Measurements from ENCODE around the gene SRP68. TPM values are rescaled to one million over a fixed set of nuclear protein-coding genes. Genes with fewer than 3 reads are reported as not detected.

Gene SRP68
- total RNA-seq, 2 experiments from 2014 or later, result 106 to 108 TPM

DNA sequence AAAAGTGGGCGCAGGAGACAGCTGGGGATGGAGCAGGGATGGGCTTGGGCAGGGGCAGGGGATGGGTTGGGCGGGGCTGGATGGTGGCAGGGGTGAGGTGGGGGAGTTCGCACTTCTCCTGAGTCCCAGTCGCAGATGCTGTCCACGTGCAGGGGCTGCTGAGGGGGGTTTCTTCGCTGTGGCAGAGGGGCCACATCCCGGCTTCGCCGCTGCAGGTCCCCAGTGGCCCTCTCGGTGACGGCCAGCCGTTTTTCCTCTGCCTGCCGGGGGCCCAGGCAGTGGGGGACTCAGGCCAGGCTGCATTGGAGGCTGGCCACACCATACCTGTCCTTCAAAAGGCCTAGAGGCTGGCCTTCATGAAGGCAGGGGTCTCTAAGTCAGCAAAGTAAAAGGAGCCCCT is 53.5 kb downstream of the SRP68 start:
- Mint-ChIP-seq H3K9me3 (no peaks in the 10 kb centered on the region), H3K27ac (no peak overlapping the region), H3K36me3 (ENCODE audit: low read depth) (no peaks in the 10 kb centered on the region), H3K4me1 (ENCODE audit: low read depth) (peaks cover 7% of the 10 kb centered on the region), H3K27me3 (no peaks in the 10 kb centered on the region), H3K4me3 (no peak overlapping the region)
- no peak for ATAC-seq (ENCODE audit: poor library complexity)
- Histone ChIP-seq H3K9me3 (ENCODE audit: control insufficient read depth in 1 of 2, insufficient read depth in 1 of 2, low read length in 2 of 2) (no peaks in the 10 kb centered on the region), H3K36me3 (ENCODE audit: insufficient read depth, low read length) (no peaks in the 10 kb centered on the region), H3K27ac (ENCODE audit: low read depth in 1 of 2, low read length in 2 of 2) (no peak overlapping the region), H3K27me3 (ENCODE audit: control insufficient read depth in 1 of 2, insufficient read depth in 2 of 2, low read length in 2 of 2) (no peaks in the 10 kb centered on the region), H3K4me1 (ENCODE audit: insufficient read depth, low read length) (peaks cover 10% of the 10 kb centered on the region), H3K4me3 (ENCODE audit: low read length) (no peak overlapping the region)
- CTCF ChIA-PET, result no interaction called here
- POLR2A ChIA-PET, result interaction anchor here (2.0 kb wide), 1 partner anchor 11 kb away, joined by 12 read pairs; no protein-coding TSS in a partner anchor
- intact Hi-C loops (cut with DNase I, micrococcal nuclease), result no loop called here
- DNase-seq, result no peak
- TF ChIP-seq, protein P1, sequence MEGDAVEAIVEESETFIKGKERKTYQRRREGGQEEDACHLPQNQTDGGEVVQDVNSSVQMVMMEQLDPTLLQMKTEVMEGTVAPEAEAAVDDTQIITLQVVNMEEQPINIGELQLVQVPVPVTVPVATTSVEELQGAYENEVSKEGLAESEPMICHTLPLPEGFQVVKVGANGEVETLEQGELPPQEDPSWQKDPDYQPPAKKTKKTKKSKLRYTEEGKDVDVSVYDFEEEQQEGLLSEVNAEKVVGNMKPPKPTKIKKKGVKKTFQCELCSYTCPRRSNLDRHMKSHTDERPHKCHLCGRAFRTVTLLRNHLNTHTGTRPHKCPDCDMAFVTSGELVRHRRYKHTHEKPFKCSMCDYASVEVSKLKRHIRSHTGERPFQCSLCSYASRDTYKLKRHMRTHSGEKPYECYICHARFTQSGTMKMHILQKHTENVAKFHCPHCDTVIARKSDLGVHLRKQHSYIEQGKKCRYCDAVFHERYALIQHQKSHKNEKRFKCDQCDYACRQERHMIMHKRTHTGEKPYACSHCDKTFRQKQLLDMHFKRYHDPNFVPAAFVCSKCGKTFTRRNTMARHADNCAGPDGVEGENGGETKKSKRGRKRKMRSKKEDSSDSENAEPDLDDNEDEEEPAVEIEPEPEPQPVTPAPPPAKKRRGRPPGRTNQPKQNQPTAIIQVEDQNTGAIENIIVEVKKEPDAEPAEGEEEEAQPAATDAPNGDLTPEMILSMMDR (IDR thresholded peaks at IDR 0.05), result no peak

DNA sequence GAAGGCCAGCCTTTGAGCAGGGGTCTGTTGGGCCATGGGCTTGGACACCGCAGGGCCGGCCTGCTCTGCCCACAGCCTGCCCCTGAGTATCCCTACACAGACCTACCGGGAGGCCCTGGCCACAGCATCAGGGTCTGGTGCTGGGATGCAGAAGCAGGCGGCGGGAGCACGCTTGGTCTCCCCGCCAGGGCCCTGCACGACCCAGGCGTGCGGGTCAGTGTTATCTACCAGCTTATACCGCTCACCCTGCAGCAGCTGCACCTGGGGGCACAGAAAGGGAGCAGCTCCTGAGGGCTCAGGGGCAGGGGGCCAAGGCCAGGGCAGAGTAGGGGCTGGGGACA is 54.0 kb downstream of the SRP68 start:
- Histone ChIP-seq H3K27ac (ENCODE audit: low read depth in 1 of 2, low read length in 2 of 2) (no peak overlapping the region), H3K9me3 (ENCODE audit: control insufficient read depth in 1 of 2, insufficient read depth in 1 of 2, low read length in 2 of 2) (no peaks in the 10 kb centered on the region), H3K36me3 (ENCODE audit: insufficient read depth, low read length) (no peaks in the 10 kb centered on the region), H3K27me3 (ENCODE audit: control insufficient read depth in 1 of 2, insufficient read depth in 2 of 2, low read length in 2 of 2) (no peaks in the 10 kb centered on the region), H3K4me1 (ENCODE audit: insufficient read depth, low read length) (peaks cover 11% of the 10 kb centered on the region), H3K4me3 (ENCODE audit: low read length) (no peak overlapping the region)
- intact Hi-C loops (cut with DNase I, micrococcal nuclease), result no loop called here
- no peak for DNase-seq
- ChIA-PET POLR2A (interaction anchor here (1.7 kb wide), 1 partner anchor 11 kb away, joined by 5 read pairs; no protein-coding TSS in a partner anchor), CTCF (no interaction called here)
- no peak overlapping the region for H3K4me3 Mint-ChIP-seq
- H3K36me3 Mint-ChIP-seq (ENCODE audit: low read depth), result no peaks in the 10 kb centered on the region
- H3K9me3 Mint-ChIP-seq, result no peaks in the 10 kb centered on the region
- TF ChIP-seq, protein P1 (IDR thresholded peaks at IDR 0.05), result no peak
- no peak overlapping the region for H3K27ac Mint-ChIP-seq
- peaks cover 7% of the 10 kb centered on the region for H3K4me1 Mint-ChIP-seq (ENCODE audit: low read depth)
- H3K27me3 Mint-ChIP-seq, result no peaks in the 10 kb centered on the region
- no peak for ATAC-seq (ENCODE audit: poor library complexity)

DNA sequence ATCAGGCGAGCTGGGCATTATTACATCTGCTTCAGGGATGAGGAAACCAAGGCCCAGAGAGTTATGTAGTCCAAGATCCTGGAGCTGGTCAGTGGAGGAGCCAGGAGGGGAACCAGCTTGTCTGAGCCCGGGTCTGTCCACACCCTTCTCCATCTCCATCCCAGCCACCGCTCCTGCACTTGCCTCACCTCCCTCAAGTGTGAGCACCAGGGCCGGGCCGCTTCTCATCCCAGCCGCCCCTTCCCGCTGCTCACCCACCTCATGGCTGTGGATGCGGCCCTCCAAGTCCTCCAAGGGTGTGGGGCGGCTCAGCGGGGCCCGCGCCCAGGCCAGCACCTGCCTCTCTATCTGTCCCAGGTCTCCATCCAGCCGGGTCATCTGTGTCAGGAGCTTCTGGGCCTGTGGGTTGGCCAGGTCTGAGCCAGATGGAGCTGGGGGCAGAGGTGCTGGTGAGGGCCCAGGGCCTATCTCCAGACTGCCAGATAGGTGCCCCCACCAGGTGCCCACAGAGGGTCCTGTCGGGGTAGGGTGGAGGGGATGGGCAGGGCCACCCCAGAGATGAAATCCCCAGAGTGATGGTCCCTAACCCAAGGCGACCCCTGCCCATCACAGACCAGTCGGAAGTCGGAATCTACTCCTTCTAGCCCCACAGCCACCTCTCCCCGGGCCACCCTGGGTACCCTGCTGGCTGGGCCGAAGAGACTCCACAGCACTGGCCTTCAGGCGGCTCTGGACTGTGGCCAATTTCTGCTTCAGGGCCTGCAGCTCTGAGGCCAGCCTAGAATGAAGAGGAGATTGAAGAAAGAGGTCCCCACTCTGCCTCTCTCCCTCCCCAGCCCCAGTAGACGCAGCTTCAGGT is 54.6 kb downstream of the SRP68 start:
- H3K4me1 Mint-ChIP-seq (ENCODE audit: low read depth), result peaks cover 7% of the 10 kb centered on the region
- no peak for DNase-seq
- no peaks in the 10 kb centered on the region for H3K27me3 Mint-ChIP-seq
- no peaks in the 10 kb centered on the region for H3K9me3 ChIP-seq (ENCODE audit: control insufficient read depth in 1 of 2, insufficient read depth in 1 of 2, low read length in 2 of 2)
- no peak overlapping the region for H3K27ac ChIP-seq (ENCODE audit: low read depth in 1 of 2, low read length in 2 of 2)
- CTCF ChIA-PET, result no interaction called here
- H3K4me3 ChIP-seq (ENCODE audit: low read length), result no peak overlapping the region
- H3K27ac Mint-ChIP-seq, result no peak overlapping the region
- no peak for ATAC-seq (ENCODE audit: poor library complexity)
- no peaks in the 10 kb centered on the region for H3K9me3 Mint-ChIP-seq
- POLR2A ChIA-PET, result interaction anchor here (1.7 kb wide), 1 partner anchor 12 kb away, joined by 5 read pairs; no protein-coding TSS in a partner anchor
- no peaks in the 10 kb centered on the region for H3K27me3 ChIP-seq (ENCODE audit: control insufficient read depth in 1 of 2, insufficient read depth in 2 of 2, low read length in 2 of 2)
- no peaks in the 10 kb centered on the region for H3K36me3 ChIP-seq (ENCODE audit: insufficient read depth, low read length)
- no peaks in the 10 kb centered on the region for H3K36me3 Mint-ChIP-seq (ENCODE audit: low read depth)
- TF ChIP-seq, protein P1 (IDR thresholded peaks at IDR 0.05), result no peak
- peaks cover 11% of the 10 kb centered on the region for H3K4me1 ChIP-seq (ENCODE audit: insufficient read depth, low read length)
- no peak overlapping the region for H3K4me3 Mint-ChIP-seq
- intact Hi-C loops (cut with DNase I, micrococcal nuclease), result no loop called here
